Mesenteric fat pad (tissue), 1 donor: Measurements from ENCODE around the gene CHD6. TPM values are rescaled to one million over a fixed set of nuclear protein-coding genes. Genes with fewer than 3 reads are reported as not detected.

Experiments
- DNase-seq: peaks from one replicate; pipeline ENCODE4 v3.0.0-alpha.2; 2020; ENCODE audit warnings: low spot score
- total RNA-seq: library from RNA; stranded (reverse); fragmentation: NEBNext Ultra II Directional; extraction: Animal tissue kit (Norgen Biotek cat#: 25700); gene quantifications from one replicate; pipeline ENCODE4 v1.2.1, GENCODE V29; 2021
- donor health status: DM: yes; HTN: yes; CAD: no.

Gene CHD6
- total RNA-seq, 1 donor from 2014 or later = 47.3 TPM

GRCh38 chr20:41587523-41587922 lies 30.7 kb downstream of the CHD6 start:
- DNase-seq = no peak

- no peak for DNase-seq
Observed at GRCh38 chr20:41586772-41587171, 31.4 kb downstream of the CHD6 start.

DNA sequence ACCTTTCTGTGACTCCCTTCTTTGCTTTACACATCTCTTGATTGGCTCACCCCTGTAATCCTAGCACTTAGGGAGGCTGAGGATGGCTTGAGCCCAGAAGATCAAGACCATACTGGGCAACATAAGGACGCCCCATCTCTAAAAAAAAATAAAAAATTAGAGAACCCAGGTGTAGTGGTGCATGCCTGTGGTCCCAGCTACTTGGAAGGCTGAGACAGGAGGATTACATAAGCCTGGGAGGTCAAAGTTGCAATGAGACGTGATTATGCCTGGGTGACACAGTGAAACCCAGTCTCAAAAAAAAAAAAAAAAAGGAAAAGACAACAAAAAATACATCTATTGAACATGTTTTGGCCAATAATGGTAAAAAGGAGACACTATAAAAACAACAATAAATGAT lies 37.8 kb downstream of the CHD6 start:
- no peak for DNase-seq

DNA sequence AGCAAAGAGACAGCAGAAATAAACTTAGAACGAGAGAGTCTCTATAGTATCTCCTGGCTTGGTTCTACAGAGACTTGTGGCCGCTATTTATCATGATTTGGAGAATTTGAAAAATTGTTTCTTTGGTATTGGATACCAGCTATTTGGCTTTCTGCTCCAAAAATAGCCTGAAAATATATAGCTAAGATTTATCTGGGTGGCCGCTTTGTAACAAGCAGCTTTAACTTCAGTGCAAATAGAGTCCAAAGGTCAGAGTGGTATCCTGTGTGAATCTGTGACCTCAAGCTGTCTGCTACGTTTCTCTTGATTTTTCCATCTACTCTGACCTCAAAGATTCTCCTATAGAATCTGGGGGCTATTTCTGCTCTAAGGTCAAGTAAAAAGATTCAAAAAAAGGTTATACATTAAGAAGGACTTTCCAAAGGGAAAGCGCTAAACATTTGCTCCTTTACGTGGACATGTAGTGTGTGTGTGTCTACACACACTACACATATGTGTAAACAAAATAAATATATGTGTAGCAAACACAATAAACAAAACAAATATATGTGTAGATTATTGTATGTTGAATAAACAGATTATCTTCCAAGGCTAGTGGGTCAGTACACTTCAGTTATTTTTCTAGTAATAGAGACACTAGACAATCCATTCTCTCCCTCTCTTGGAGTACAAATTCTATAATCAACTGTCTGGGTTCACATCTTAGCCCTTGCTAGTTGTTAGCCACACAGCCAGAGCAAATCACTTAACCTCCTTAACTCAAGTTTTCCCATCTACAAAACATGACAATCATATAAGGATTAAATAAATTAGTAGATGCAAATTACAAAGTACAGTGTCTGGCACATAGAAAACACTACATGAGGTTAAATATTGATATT lies 40.8 kb downstream of the CHD6 start:
- no peak for DNase-seq

- no peak for DNase-seq
Observed at GRCh38 chr20:41575412-41575811, 42.8 kb downstream of the CHD6 start.

GRCh38 chr20:41574802-41575389 lies 43.3 kb downstream of the CHD6 start:
- DNase-seq = no peak

DNA sequence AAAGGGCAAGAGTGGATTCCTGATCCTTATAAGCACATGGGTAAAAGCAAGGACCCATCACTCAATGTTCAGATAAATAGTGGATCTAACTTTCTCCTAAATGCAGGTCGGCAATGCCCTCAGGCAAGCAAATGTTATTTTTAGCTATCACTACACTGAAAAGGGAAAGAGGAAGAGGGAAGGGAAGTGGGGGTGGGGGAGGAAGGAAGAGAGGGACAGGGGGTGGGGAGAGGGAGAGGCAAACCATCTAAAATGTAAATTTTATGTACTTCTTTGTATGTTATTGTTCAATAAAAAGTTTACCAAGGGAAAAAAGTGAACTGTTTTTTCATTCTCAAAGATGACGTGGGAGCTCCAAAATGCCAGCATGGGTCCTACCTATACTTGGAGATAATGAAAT lies 44.2 kb downstream of the CHD6 start:
- no peak for DNase-seq

DNA sequence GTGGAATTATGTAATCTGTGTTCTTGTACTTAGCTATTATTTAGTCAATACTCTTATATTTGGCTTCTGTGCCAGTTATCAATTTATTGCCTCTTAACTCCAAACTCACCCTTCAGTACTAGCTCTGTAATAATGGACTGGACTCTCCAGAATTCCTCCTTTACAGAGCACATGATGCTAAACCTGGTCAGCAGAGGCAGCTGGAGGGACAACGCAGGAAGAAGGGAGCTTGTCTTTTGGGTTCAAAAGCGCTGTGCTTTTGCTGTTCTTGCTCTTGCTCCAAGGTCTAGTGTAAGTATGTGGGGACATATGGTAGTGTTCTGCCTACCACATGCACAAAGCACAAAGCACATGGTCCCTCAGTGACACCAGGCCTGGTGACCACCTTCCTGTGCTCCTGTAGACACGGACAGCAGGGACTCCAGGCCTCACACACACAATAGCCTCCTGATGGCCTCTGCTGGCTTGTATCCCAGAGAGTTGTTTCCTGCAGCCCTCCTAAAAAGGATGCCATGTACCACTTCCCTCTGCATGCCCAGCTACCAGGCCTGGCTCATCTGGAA lies 46.1 kb downstream of the CHD6 start:
- DNase-seq = no peak

DNA sequence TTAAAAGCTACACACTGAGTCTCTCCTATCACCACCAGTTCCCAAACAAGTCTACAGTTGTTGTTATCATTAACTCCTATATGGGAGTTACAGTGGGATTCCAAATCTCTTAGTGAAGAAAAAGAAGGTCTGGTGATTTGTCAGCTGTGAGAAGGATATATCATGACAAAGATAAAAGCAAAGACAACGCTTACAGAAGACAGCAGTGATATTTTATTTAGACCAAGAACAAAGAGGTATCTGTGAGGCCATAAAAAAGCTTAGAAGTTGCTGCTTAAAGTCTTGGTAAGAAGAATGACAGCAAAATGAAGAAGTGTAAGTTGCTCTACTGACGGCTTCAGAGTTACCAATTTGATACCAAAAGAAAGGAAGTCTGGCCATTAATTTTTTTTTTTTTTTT lies 47.2 kb downstream of the CHD6 start:
- DNase-seq = no peak

- no peak for DNase-seq
Observed at GRCh38 chr20:41570557-41570956, 47.6 kb downstream of the CHD6 start.

GRCh38 chr20:41567615-41568014 lies 50.6 kb downstream of the CHD6 start:
- DNase-seq = no peak

DNA sequence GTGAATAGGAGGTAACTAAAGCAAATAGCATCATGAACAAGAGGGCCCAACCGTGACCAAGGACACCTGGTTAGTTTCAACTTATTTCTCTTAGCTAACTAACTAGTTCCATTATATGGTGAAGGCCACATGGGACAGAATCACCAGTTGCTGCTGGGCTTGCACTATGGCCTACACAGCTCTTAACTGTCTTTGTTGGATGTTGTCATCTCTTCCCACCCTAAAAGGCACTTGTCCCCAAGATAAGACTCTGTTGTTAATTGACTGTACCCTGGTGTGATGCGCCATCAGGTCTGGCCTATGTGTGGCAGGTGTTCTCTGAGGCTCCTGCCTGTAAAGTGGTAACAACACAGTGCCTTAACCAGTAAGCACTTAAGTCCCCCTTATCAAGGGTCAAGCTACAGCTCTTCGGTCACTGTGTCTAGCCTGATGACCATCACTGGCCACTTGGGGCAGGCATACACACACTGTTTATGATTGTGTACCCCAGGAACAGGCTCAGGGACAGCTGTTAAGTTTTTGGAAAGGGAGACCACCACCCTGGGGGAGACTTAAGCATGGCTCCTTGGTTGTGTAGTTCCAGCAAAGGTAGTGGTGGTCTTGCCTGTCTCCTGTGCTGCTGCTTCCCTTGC lies 51.2 kb downstream of the CHD6 start:
- DNase-seq = no peak

DNA sequence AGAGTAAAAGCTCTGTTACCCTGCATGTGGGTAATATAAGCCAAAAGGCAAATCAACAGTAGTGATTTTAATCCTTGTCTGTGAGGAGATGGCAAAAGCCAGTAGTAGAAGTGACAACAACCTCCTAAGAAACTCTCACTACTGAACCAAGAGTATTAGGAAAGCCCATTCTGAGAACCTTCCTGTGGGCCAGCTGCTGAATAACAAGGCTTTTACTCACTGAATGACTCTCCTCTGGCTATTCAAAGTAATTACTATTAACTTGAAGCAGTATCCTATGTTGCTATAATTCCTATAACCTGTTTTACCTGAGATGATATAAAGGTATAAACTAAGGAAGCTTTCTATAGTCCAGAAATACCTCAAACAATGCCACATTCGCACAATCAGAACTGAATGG lies 55.1 kb downstream of the CHD6 start:
- DNase-seq = no peak

DNA sequence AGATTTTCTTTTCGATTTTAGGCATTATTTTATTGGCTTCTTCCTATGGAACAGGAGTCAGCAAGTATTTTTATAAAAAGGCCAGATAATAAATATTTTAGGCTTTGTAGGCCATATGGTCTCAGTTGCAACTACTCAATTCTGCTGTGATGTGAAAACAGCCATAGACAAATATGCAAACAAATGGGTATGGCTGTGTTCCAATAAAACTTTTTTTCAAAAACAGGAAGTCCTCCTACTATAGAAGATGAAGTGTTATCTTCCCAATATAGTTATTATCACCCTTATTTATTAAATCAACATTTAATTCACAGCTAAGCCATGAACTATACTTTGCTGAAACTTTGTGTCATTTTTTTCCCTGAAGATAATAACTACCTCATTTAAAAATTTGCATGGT lies 57.2 kb downstream of the CHD6 start:
- DNase-seq = no peak

GRCh38 chr20:41559658-41560057 lies 58.5 kb downstream of the CHD6 start:
- no peak for DNase-seq

GRCh38 chr20:41553142-41553879 lies 64.9 kb downstream of the CHD6 start:
- DNase-seq = no peak

DNA sequence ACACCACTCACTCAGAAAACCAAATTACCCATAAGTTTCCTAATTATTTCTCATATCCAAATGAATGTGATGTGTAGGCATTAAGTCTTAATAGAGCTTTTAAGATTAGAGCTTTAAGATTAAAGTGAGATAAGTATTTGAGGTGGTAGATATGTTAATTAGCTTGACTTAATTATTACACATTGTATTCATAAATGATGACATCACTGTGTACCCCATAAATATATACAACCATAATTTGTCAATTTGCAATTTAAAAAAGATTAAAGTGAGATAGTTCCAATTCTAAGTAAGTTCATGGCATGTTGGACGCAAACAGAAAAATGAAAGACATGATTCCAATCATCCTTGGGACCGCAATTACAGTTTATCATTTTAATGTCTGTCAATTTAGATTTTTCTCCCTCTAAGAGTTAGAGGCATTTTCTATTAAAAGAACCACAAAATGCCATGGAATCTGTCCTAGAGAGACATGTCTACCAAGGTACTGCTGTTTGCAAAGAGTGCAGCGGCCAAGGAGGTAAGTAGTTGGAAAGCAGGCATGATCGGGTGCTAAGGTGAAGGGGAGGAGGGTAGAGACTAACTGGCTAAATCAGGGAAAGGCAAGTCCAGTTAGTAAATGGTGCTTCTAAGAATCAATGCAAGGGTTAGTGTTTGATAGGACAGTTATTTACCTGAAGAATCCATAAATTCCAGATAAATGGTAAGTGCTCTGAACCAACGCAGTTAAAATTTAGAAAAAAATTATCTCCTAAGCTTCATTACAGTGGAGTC lies 65.7 kb downstream of the CHD6 start:
- DNase-seq = no peak

- DNase-seq = no peak
Observed at GRCh38 chr20:41551011-41551705, 67.0 kb downstream of the CHD6 start.

DNA sequence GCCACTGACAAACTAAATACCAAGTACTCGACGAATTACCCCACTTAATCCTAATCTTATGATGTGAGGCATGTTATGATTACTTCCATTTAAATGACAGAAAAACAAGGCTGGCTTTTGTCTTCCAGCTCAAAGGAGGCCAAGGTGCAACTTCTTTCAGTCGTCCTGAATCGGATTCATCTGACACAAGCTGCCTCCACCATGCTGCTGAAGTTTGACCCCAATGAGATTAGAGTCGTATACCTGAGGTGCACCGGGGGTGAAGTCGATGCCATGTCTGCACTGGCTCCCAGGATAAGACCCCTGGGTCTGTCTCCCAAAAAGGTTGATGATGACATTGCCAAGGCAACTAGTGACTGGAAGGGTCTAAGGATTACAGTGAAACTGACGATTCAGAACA lies 71.0 kb downstream of the CHD6 start:
- no peak for DNase-seq

DNA sequence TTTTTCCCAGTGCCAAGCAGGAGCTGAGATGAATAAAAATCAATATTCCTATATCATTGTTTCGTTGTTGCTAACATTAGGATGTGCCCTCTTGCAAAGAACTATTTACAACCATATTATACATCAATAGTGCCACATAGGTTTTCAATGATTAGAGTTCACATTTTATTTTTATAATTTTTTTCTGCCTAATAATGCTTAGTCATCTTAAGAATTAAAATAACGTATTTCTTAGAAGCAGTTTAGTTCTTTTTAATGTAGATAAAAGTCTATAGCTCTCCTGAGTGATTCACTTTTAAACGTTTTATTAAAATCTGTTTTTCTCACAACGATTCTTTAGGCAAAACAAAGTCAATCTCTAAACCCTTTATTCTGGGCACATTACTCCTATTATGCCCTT lies 71.6 kb downstream of the CHD6 start:
- no peak for DNase-seq
